K562 (cell line): ENCODE measurements around the gene EFNA5.

Experiments used
- EP300 ChIP-seq: IDR thresholded peaks from 2 replicates; pipeline ENCODE4 v1.6.1; 2012; ENCODE audit warnings: low read length, improper control_type of control experiment
- HNRNPL ChIP-seq: fragments of 200-400 bp; formaldehyde crosslinking; IDR thresholded peaks from 2 replicates; pipeline ENCODE4 v1.6.1; 2017; ENCODE audit warnings: low read depth, mild to moderate bottlenecking, low read length
- SP2 ChIP-seq: IDR thresholded peaks from 2 replicates; pipeline ENCODE4 v1.6.1; 2011; ENCODE audit warnings: mild to moderate bottlenecking, low read depth, low read length, moderate library complexity; ENCODE audit not compliant: poor library complexity, severe bottlenecking; ENCODE audit errors: extremely low read depth
- TFAP4 ChIP-seq: sonication (generic); formaldehyde crosslinking; IDR thresholded peaks from 2 replicates; pipeline ENCODE4 v1.8.0; 2022; ENCODE audit warnings: missing genetic modification reagents, mild to moderate bottlenecking, moderate library complexity, borderline replicate concordance
- ZFPM2 ChIP-seq: fragments of 250-450 bp; sonication (Bioruptor Pico); IDR thresholded peaks from 2 replicates; pipeline ENCODE4 v1.5.1; 2022; ENCODE audit warnings: mild to moderate bottlenecking

- no peak for TF ChIP-seq EP300
- TF ChIP-seq TFAP4 = no peak
- no peak for TF ChIP-seq HNRNPL
- no peak for TF ChIP-seq SP2
- TF ChIP-seq ZFPM2 (CRISPR knock-in tag) = no peak
Measured at GRCh38 chr5:107544476-107544875, 126.3 kb downstream of the EFNA5 start.
